GM19351 (cell line): ENCODE results near the gene GGA3.
"Not testable (repeated sequence)": the region's sequence is repeated elsewhere in the genome, so short reads cannot be mapped to it uniquely, and the experiment has no call there.

Experiments
- ATAC-seq: cut with Tn5 transposase; IDR thresholded peaks from one replicate; pipeline ENCODE4 v1.9.1; 2021; ENCODE audit warnings: mild to moderate bottlenecking, moderate library complexity; ENCODE audit not compliant: unreplicated experiment

Gene GGA3

GRCh38 chr17:75272848-75273184, 11.4 kb upstream of the GGA3 start:
- no peak for ATAC-seq

- ATAC-seq: no peak
Observed at GRCh38 chr17:75271955-75272847, 10.8 kb upstream of the GGA3 start.

GRCh38 chr17:75271233-75271954, 10.0 kb upstream of the GGA3 start:
- peak; percentile 64 for ATAC-seq

- ATAC-seq: peak; percentile 16
Observed at GRCh38 chr17:75270966-75271232, 9.5 kb upstream of the GGA3 start, which contains the start of gene MIF4GD. Gene MIF4GD (minus strand): TSS chr17:75271231. CDS start chr17:75270195, 1,036 bp downstream.

DNA sequence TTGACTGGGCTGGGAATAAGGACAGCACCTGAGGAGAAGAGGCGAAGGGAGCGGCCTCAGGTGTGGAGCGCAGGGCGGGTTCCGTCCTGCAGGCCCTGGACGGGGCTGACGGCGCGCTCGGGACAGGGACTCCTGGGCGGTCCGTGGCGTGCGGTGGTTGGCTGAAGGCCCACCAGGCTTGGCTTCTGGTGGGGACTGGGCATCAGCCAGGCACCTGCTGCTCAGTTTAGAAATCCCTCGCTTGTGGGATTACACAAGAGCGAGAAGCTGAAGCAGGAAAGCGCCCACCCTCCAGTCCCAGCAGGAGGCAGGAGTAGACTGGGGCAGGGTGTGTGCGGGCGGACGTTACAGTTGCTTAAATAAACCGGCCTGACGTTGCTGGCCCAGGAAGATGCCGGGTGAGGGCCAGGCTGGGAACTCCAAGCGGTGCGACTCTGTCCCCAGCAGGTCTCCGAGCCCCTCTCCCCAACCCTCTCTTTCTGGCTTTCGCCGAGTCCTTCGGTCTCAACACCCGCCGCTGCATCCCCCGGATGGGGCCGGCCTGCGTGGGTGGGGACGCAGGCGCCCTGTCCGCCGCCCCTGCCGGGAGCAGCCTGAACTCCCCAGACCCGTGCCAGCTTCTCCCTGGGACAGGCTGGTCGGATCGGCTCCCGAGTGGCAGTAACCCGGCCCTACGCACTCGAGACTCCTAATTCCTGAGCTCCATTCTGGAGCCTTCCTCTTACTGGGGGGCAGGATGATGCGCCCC, 9.0 kb upstream of the GGA3 start:
- ATAC-seq: peak; percentile 34

DNA sequence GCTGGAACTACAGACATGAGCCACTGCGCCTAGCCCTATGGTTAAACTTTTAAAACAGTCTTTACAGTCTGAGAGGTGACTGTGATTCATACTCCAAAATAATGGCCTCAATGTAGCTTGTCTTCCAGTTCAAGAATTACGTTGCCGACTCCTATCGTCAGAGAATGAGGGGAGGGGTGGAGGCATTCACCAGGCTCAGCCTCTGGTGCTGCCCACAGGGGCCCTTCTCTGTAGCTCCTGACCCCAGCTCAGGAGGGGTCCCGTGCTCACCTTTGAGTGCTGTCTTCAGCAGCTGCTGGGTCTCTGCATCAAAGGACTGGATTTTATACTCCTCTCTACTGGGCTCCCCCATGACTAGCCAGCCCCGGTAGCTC, 8.4 kb upstream of the GGA3 start:
- no peak for ATAC-seq

GRCh38 chr17:75267411-75268232, 6.2 kb upstream of the GGA3 start:
- no peak for ATAC-seq

- no peak for ATAC-seq
Observed at GRCh38 chr17:75267153-75267410, 5.7 kb upstream of the GGA3 start.

GRCh38 chr17:75266316-75267152, 5.1 kb upstream of the GGA3 start:
- no peak for ATAC-seq

- ATAC-seq: no peak
Observed at GRCh38 chr17:75265614-75266315, 4.4 kb upstream of the GGA3 start.

DNA sequence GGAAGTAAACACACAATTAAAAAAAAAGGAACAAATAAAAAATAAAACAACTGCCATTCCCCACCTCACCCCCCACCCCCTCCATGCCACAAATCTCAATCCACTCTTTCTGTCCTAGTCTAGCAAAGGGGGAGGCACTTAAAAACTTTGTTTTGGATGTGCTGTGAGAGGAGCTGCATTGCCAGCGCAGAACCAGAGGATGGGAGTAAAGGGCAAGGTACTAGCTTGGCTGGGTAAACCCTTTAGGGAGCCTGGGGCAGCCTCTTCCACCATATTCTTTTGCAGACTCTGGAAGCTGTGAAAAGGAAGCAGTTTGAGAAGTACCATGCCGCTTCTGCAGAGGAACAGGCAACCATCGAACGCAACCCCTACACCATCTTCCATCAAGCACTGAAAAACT, 1.6 kb upstream of the GGA3 start:
- no peak for ATAC-seq

DNA sequence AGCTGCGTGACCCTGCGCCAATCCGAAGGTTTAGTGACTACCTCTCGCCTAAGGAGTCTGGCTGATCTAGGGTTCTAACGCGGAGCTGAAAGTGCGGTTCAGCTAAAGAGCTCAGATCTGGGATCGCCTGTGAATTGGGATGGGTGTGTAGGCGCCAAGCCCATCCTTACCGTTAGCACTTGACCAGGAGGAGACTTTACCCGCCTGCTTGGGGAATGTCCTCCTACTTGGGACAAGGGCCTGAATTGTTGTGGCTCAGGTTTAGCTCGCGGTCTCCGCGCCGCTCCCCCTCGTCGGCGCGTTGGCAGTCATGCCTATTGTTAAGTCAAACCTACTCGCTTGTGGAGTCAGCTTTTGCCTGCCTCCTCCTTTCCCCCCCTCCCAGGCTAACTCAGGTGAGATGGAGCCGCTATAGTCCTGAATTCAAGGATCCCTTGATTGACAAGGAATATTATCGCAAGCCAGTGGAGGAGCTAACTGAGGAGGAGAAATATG, 753 bp upstream of the GGA3 start:
- ATAC-seq: no peak

DNA sequence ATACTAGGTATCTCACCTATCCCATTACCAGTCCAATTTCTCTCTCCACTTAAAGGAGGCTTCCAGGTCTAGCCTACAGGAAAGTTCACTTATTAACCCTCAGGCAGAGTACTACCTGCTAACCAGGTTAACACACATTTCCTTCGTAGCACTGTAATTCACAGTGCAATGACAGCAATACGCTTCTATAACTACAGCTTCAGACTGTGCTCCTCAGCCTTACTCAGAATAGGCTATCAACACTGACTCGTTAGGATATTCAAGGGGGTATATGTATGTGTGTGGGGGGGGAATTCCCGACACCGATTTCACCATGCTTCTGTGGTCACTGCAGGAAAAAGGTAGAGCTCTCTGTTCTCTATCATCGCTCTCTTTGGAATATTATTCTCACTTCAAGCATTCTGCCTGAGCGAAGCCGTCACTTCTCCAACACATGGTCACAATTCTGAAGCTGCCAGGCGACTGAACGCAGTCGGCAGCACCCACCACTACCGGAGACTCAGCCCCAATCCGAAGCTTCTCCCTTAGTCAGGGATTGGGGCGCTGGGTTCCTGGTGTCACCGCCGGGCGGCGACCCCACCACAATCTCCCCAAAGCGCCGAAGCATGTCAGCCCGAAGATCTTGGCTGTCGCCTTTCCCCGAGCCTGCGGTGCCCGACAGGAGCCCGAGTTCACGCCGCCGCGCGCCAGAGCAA, 618 bp downstream of the GGA3 start:
- ATAC-seq: peak; percentile 19

GRCh38 chr17:75257228-75257627, 4.2 kb downstream of the GGA3 start:
- ATAC-seq: not testable (repeated sequence)

- not testable (repeated sequence) for ATAC-seq
Observed at GRCh38 chr17:75255954-75256698, 5.3 kb downstream of the GGA3 start.

DNA sequence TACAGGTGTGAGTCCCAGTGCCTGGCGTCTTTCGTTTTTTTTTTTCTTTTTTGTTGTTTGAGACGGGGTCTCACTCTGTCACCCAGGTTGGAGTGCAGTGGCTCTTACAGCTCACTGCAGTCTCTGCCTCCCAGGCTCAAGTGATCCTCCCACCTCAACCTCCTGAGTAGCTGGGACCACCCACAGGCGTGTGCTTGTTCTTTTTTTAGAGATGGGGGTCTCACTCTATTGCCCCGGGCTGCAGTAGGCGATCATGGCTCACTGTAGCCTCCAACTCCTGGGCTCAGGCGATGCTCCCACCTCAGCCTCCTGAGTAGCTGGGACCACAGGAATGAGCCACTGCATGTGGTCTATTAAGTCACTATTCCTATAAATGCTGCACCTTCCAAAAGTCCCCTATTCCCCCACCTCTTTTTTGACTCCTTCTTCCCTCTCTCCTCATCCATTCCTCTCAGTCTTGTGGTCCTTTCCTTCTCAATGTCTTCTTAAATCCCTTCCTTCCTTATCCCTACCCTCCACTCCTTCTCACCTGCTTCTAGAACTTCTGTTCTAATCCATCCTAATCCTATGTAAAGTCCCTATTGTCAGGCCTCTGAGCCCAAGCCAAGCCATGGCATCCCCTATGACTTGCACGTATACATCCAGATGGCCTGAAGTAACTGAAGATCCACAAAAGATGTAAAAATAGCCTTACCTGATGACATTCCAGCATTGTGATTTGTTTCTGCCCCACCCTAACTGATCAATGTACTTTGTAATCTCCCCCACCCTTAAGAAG, 9.2 kb downstream of the GGA3 start:
- no peak for ATAC-seq

DNA sequence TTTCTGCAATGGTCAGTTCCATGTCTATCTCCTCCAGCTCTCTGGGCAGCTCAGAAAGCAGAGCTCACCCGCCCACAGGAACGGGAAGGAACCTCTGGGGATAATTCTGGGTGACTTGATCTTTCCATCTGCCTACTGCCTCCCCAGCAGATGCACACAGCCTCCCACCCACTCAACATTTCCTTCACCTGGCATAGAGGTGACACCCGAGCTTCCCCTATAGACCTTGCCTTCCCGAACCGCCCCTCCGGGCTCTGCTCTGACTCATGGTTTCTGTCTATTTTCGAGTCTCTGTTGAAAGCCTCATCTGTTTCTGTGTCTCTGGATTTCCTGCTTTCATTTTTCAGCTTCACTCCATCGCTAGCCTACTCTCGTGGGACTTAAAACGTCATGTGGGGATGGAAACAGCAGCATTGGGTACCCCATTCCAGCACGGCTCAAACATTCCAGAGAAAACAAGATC, 11.4 kb downstream of the GGA3 start:
- ATAC-seq: peak; percentile 91
